GM13977 (cell line): Measurements from ENCODE around the gene MBD3.

Experiments used
- DNase-seq: peaks from one replicate; pipeline ENCODE4 v3.0.0; 2012; ENCODE audit warnings: low spot score
- CTCF ChIP-seq: IDR thresholded peaks from 2 replicates; pipeline ENCODE4 v1.5.1; 2012; ENCODE audit warnings: mild to moderate bottlenecking, control low read depth; ENCODE audit not compliant: insufficient read depth; ENCODE audit errors: extremely low read depth, missing control alignments
- in situ Hi-C: fragments of 300-500 bp; cut with MboI; formaldehyde crosslinking; loops from one replicate; pipeline ENCODE4 v1.12.0; 2022; ENCODE audit warnings: low sequenced_read_pairs, low pct_unique_long_range_greater_than_20kb, mixed read lengths, inconsistent platforms; ENCODE audit not compliant: unreplicated experiment

MBD3 gene

GRCh38 chr19:1580382-1580781 is 12.3 kb downstream of the MBD3 start:
- no peak for TF ChIP-seq CTCF
- in situ Hi-C loops: no loop called here
- DNase-seq: no peak

GRCh38 chr19:1579222-1579621 is 13.4 kb downstream of the MBD3 start:
- TF ChIP-seq CTCF: no peak
- in situ Hi-C loops: no loop called here
- no peak for DNase-seq

- no peak for TF ChIP-seq CTCF
- in situ Hi-C loops: no loop called here
These were observed 14.6 kb downstream of the MBD3 start for GRCh38 chr19:1577929-1578618.

GRCh38 chr19:1577090-1577928 is 15.4 kb downstream of the MBD3 start:
- TF ChIP-seq CTCF: no peak
- DNase-seq: no peak
- in situ Hi-C loops: no loop called here

More at GRCh38 chr19:1577929-1578618, 14.6 kb downstream of the MBD3 start:
- DNase-seq: no peak

- in situ Hi-C loops: no loop called here
- TF ChIP-seq CTCF: no peak
- DNase-seq: no peak
These were observed 16.2 kb downstream of the MBD3 start for GRCh38 chr19:1576242-1577089.
